HEK293T (cell line): ENCODE results near the gene IQSEC1.
A peak's percentile ranks its signal among the peaks of the same experiment; 100 is the strongest.

Experiments
- CTCF ChIA-PET: fragments of 350-600 bp; formaldehyde crosslinking; extraction: SDS; loops from one replicate; lab custom pipeline; 2021; ENCODE audit warnings: antibody characterized with exemption, inconsistent platforms; lab: Yijun Ruan, JAX
- POLR2A ChIA-PET: fragments of 350-600 bp; formaldehyde crosslinking; extraction: SDS; loops from one replicate; lab custom pipeline; 2020; ENCODE audit warnings: antibody characterized with exemption, inconsistent platforms; lab: Yijun Ruan, JAX
- DNase-seq: peaks from one replicate; pipeline ENCODE4 v3.0.0; 2012; ENCODE audit warnings: mixed read lengths; ENCODE audit errors: extremely low spot score
- ARNT ChIP-seq: fragments of 450-650 bp; IDR thresholded peaks from 2 replicates; pipeline ENCODE4 v1.6.1; 2017; ENCODE audit warnings: mild to moderate bottlenecking
- BHLHE40 ChIP-seq: fragments of 450-650 bp; IDR thresholded peaks from 2 replicates; pipeline ENCODE4 v1.6.1; 2016; ENCODE audit warnings: mild to moderate bottlenecking, moderate library complexity, borderline replicate concordance
- CTBP1 ChIP-seq: fragments of 450-650 bp; IDR thresholded peaks from 2 replicates; pipeline ENCODE4 v1.6.1; 2016; ENCODE audit warnings: borderline replicate concordance
- ELF4 ChIP-seq: fragments of 450-650 bp; IDR thresholded peaks from 2 replicates; pipeline ENCODE4 v1.6.1; 2017; ENCODE audit warnings: antibody characterized with exemption
- FOXA1 ChIP-seq: fragments of 450-650 bp; IDR thresholded peaks from 2 replicates; pipeline ENCODE4 v1.6.1; 2016; ENCODE audit warnings: mild to moderate bottlenecking
- FOXK2 ChIP-seq: fragments of 450-650 bp; IDR thresholded peaks from 2 replicates; pipeline ENCODE4 v1.6.1; 2016; ENCODE audit warnings: mild to moderate bottlenecking
- FOXM1 ChIP-seq: fragments of 450-650 bp; IDR thresholded peaks from 2 replicates; pipeline ENCODE4 v1.6.1; 2017; ENCODE audit warnings: mild to moderate bottlenecking, borderline replicate concordance
- HDGF ChIP-seq: fragments of 450-650 bp; IDR thresholded peaks from 2 replicates; pipeline ENCODE4 v1.6.1; 2017; ENCODE audit warnings: antibody characterized with exemption, borderline replicate concordance
- L3MBTL2 ChIP-seq: fragments of 450-650 bp; conservative IDR thresholded peaks from 2 replicates; pipeline ENCODE4 v1.6.1; 2016; ENCODE audit warnings: mild to moderate bottlenecking
- LEF1 ChIP-seq: fragments of 450-650 bp; IDR thresholded peaks from 2 replicates; pipeline ENCODE4 v1.6.1; 2017; ENCODE audit warnings: mild to moderate bottlenecking, borderline replicate concordance
- NFRKB ChIP-seq: fragments of 450-650 bp; IDR thresholded peaks from 2 replicates; pipeline ENCODE4 v1.6.1; 2016; ENCODE audit warnings: mild to moderate bottlenecking, moderate library complexity
- SP1 ChIP-seq: fragments of 450-650 bp; IDR thresholded peaks from 2 replicates; pipeline ENCODE4 v1.6.1; 2017
- SUZ12 ChIP-seq: fragments of 450-650 bp; IDR thresholded peaks from 2 replicates; pipeline ENCODE4 v1.6.1; 2016; ENCODE audit warnings: mild to moderate bottlenecking
- TARDBP ChIP-seq: fragments of 450-650 bp; IDR thresholded peaks from 2 replicates; pipeline ENCODE4 v1.6.1; 2016
- ZNF384 ChIP-seq: fragments of 450-650 bp; IDR thresholded peaks from 2 replicates; pipeline ENCODE4 v1.6.1; 2016
- TF ChIP-seq, protein P1 (sequence below): fragments of 450-650 bp; IDR thresholded peaks from 2 replicates; pipeline ENCODE4 v1.6.1; 2016

IQSEC1 gene

DNA sequence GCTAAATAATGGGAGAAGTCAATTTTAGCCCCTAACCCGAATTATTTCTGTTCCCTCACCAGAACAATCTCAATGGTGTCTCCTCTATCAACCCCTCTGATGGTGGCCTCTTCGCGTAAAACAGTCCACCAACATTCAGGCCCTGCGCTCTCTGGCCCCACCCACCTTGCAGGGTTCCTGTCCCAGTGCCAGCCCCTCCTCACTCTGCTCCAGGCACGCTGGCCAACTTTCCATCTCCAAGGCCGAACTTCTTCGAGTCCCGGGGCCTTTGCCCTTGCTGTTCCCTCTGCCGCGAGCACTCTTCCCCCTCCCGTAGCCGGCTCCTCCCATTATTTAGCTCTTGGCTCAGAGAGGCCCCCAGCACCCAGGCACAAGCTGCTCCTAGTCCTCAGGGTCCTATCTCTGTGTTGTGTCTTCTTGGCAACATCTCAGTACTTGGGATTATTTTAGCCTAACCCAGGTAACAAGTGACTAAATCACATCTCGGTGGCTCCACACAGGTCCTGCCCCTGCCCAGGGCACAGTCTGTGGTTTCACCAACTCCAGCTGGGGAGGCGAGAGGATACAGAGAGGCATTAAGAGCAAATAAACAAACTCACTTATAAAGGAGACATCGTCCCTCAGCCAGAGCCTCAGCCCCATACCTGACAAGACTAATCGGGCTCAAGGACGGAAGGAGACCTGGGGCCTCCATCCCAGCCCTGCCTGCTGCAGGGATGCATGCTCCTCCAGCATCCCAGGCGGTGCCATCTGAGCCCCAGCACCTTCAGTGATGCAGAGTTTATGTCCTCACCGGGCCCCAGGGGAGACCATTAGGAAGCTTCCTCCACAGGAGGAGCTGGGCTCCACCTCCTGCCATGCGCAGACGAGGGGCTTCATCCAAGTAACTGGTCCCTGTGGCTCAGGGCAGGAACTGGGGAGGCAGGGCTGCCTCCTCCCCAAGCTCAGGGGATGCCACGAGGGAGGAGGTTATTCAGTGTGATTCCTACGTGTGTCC lies 19.7 kb upstream of the IQSEC1 start:
- TF ChIP-seq SP1 (no peak), TARDBP (no peak), L3MBTL2 (no peak)
- POLR2A ChIA-PET: no interaction called here
- CTCF ChIA-PET: interaction anchor here (0.6 to 1.7 kb wide), 8 partner anchors 11 to 387 kb away, joined by 3 to 9 read pairs (median 4); partner anchors contain the start of gene HDAC11

DNA sequence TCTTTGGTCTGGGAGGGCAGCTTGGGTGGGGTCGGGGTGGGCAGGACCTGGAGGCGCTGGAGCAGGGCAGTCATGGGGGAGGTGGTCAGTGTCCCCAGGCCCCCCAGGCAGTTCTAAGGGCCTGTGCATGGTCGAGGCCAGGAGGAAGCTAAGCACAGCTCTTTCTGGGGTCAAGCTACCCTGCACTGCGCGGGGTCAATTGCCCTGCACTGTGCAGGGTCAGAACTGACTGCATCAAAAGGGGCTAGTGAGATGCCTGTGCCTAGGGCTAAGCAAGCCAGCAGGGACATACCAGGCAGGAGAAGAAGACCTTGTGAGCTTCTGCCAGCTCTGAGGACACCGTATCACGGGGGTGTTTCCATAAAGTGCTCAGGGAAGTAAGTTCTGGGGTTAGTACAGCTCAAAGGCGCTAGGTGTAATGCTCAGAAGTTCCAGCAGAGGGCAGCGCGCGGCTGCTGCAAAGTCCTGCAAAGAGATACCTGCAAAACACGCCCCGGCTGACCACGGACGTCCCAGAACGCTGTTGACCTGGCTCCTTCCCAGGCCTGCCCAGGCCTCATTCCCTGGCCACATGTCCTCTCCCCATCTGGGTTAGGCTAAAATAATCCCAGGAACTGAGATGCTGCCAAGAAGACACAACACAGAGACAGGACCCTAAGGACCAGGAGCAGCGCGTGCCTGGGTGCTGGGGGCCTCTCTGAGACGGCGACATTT lies 18.8 kb upstream of the IQSEC1 start:
- CTCF ChIA-PET: interaction anchor here (0.6 to 1.7 kb wide), 16 partner anchors 11 to 550 kb away, joined by 3 to 9 read pairs (median 4); partner anchors contain the start of gene HDAC11

More for the DNA sequence above, 19.7 kb upstream of the IQSEC1 start:
- no peak for DNase-seq

DNA sequence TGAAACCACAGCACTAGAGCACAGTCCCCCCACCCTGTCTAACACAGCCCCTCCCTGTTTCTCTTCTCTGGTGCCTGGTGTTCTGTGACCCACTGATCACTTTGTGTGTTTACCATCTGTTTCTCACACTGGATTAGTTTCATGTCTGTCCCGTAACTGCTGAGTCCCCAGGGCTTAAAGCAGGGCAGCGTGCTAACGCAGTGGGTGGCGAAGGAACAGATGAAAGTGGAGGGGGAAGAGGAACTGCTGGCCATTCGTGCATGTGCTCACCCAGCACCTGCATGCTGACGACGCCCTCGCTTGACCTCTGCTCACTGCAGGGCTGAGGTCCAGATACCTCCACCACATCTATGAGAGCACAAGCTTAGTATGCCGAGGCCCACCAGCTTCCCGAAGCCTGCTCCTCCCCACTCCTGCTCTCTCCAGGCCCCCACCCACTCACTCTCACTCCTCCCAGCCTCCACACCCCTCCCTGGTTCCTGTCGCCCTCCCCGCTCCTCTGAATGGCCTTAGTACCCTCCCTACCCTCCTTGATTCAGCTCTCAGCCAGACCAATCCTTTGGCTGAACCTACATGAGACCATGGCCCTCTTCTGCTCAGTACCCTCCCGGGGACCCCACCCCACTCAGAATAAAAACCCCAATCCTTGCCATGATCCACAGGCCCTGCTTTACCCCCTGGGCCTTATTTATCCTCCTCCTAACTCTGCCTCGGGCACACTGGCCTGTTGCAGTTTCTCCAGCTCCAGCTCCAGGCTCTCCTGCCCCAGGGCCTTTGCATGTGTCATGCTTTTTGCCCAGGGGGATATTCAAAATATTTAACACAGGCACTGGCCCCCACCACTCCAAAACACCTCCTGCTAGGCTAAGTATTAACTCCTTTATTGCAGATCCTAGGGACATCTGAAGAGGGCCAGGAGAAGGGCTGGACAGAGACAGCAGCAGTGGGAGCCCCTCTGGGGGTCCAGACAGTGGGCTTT lies 15.1 kb upstream of the IQSEC1 start:
- DNase-seq: no peak
- CTCF ChIA-PET: no interaction called here
- POLR2A ChIA-PET: no interaction called here
- TF ChIP-seq TARDBP (no peak), FOXK2 (no peak), HDGF (no peak), FOXA1 (no peak), SP1 (no peak), L3MBTL2 (no peak), NFRKB (no peak), ARNT (no peak), ELF4 (no peak), LEF1 (no peak), SUZ12 (no peak), CTBP1 (no peak), BHLHE40 (no peak), FOXM1 (no peak), ZNF384 (no peak)
- TF ChIP-seq, protein P1, sequence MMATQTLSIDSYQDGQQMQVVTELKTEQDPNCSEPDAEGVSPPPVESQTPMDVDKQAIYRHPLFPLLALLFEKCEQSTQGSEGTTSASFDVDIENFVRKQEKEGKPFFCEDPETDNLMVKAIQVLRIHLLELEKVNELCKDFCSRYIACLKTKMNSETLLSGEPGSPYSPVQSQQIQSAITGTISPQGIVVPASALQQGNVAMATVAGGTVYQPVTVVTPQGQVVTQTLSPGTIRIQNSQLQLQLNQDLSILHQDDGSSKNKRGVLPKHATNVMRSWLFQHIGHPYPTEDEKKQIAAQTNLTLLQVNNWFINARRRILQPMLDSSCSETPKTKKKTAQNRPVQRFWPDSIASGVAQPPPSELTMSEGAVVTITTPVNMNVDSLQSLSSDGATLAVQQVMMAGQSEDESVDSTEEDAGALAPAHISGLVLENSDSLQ: no peak

More for the DNA sequence above, 18.8 kb upstream of the IQSEC1 start:
- TF ChIP-seq FOXK2 (no peak), SUZ12 (no peak), ARNT (no peak), FOXM1 (no peak), LEF1 (no peak)
- peak; percentile 80 for DNase-seq
- POLR2A ChIA-PET: no interaction called here

DNA sequence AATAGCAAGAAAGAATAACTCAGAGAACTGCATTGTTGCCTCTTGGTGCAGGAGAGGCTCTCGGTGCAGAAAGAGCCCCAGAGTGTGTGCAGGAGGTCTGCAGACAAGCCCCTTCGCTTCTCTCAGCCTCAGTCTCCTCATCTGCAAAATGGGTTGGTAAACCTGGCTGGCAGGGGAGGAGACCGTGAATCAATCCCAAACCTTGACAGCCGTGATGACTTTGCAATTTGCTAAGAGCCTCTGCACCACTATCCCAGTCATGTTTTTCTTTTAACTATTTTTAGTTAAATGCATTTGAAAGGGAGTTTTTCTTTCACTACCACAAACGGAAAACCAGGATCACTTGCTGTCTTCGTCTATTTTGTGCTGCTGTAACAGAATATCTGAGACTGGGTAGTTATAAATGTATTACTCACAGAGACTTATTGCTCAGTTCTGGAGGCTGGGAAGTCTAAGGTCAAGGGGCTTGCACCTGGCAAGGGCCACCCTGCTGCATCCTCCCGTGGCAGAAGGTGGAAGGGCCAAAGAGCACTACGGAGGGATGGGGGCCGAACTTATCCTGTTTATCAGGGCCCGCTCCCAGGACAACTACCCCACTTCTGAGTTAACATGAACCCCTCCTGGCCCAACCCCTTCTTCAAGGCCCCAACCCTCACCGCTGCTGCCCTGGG lies 14.2 kb upstream of the IQSEC1 start:
- DNase-seq: no peak
- ChIA-PET POLR2A (no interaction called here), CTCF (no interaction called here)
- TF ChIP-seq, protein P1: peak; percentile 35
- TF ChIP-seq NFRKB (no peak), L3MBTL2 (no peak)

DNA sequence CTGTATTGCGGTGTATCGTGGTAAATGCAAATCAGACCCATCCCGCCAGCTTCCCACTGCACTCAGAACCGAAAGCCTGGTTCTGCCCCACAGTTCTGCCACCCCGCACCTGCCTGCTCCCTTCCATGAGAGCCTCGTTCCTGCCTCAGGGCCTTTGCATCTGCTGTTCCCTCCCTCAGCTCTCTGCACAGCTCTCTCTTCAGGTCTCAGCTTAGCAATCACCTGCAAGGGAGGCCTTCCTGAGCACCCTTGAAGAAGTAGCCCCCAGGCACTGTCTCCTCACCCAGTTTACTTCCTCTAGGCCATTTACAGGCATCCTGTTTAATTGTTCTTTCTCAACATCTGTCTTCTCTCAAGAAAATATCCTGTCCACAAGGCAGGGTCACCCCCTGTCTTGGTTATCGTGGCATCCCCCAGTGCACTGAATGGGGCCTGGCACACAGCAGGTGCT lies 13.3 kb upstream of the IQSEC1 start:
- TF ChIP-seq LEF1: no peak
- no peak for TF ChIP-seq TARDBP
- TF ChIP-seq SP1: no peak
- TF ChIP-seq, protein P1: no peak
- TF ChIP-seq NFRKB: no peak
- DNase-seq: no peak
- ChIA-PET POLR2A (no interaction called here), CTCF (no interaction called here)

DNA sequence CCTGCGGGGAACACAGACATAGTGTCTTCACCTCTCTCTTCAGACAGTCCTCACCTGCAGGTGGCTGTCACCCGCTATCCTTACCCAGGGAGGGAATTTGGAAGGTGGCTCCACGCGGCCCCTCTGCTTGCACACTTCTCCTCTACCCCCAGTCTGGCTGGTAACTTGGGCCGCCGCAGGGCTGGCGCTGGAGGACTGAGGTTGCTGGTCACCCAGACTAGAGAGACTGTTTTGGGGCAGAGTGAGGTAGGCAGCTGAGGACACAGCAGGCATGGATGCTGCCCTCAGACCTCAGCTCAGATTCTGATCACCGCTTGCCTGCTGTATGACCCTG lies 12.6 kb upstream of the IQSEC1 start:
- TF ChIP-seq ARNT (no peak), TARDBP (no peak), FOXA1 (no peak), SUZ12 (no peak), LEF1 (no peak), CTBP1 (no peak), ELF4 (no peak), SP1 (no peak), ZNF384 (no peak), FOXM1 (no peak), NFRKB (no peak), BHLHE40 (no peak), FOXK2 (no peak), L3MBTL2 (no peak), HDGF (no peak)
- TF ChIP-seq, protein P1: no peak
- POLR2A ChIA-PET: no interaction called here
- no peak for DNase-seq
- CTCF ChIA-PET: no interaction called here
